HG03457 (cell line): ENCODE data around the gene SLAMF6.
"Not testable (repeated sequence)": the region's sequence is repeated elsewhere in the genome, so short reads cannot be mapped to it uniquely, and the experiment has no call there.

Experiments used
- ATAC-seq: cut with Tn5 transposase; IDR thresholded peaks from one replicate; pipeline ENCODE4 v1.9.1; 2021; ENCODE audit warnings: moderate number of reproducible peaks; ENCODE audit not compliant: unreplicated experiment

Gene SLAMF6

GRCh38 chr1:160517519-160517918 is 5.5 kb downstream of the SLAMF6 start:
- not testable (repeated sequence) for ATAC-seq

GRCh38 chr1:160515908-160516307 is 7.1 kb downstream of the SLAMF6 start:
- not testable (repeated sequence) for ATAC-seq

DNA sequence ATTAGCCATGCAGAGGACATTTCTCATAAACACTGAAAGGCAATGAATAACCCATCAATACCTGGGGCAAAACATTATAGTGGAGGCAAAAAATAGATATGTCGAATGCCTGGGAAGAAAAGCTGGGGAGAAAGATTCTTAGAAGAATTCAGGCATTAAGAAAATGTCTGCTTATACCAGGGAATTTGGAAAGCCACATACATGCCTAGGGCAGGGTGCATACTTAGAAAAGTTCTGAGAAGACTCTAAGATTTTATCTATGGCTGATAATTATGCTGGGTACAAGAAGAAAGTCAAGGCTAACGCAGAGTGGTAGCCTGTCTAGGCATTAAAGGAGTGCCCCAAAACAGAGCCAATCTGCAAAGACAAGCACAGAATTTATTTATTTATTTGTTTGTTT is 18.4 kb downstream of the SLAMF6 start:
- no peak for ATAC-seq

GRCh38 chr1:160503087-160503486 is 20.0 kb downstream of the SLAMF6 start:
- no peak for ATAC-seq

DNA sequence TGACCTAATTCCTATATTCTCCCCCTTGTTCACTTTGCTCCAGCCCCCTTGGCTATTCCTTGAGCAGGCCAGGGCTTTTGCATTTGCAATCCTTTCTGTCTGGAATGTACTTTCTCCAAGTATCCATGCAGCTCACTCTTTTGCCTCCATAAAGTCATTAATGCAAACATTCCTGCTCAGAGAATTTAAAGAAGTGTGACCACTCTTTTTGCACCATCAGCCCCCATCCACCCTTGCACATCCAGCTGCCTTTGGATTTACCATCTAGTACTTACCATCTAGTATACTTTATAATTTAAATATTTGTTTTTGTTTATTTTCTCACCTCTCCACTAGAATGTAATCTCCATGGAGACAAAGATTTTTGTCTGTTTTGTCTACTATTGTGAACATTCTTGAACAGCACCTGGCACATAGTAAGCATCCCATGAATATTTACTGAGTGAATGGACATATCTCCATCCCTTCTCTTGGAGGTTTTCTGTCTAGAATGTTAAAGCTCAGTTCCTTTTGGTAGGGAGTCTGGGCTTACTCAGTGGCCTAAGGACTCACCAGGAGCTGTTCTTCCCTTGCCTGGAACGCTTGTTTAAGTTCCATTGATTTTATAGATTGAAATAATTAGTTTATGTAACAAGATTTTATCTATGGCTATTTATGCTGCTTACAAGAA is 22.6 kb downstream of the SLAMF6 start:
- no peak for ATAC-seq

DNA sequence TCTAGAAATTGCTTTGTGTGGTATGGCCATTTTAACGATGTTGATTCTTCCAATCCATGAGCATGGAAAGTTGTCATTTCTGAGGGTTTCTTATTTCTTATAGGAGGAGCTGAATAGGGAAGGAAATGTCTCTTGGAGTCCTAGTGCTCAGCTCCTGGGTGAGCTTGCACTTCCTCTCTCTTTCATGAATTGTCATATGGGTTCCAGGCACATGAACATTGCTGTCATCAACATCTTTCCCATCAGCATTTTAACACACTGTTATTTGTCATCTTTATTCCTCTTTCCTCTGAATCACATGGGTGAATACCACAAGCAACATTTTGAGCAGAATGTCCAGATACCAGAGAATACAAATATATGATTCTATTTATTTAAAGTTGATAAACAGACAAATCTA is 23.4 kb downstream of the SLAMF6 start:
- ATAC-seq, result no peak

DNA sequence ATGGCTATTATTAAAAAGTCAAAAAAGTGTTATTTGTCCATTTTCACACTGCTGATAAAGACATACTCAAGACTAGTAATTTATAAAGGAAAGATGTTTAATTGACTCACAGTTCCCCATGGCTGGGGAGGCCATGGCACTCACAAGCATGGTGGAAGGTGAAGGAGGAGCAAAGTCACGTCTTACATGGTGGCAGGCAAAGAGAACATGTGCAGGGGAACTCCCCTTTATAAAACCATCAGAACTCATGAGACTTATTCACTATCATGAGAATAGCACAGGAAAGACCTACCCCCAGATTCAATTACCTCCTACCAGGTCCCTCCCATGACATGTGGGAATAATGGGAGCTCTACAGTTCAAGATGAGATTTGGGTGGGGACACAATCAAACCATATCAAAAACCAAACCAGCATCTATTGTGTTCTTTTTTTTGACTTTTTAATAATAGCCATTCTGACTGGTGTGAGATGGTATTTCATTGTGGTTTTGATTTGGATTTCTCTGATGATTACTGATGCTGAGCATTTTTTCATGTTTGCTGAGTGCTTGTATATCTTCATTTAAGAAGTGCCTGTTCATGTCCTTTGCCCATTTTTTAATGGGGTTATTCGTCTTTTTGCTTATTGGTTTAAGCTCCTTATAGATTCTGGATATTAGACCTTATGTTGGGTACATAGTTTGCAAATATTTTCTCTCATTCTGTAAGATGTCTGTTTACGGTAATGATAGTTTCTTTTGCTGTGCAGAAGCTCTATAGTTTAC is 24.6 kb downstream of the SLAMF6 start:
- ATAC-seq, result not testable (repeated sequence)

- ATAC-seq, result no peak
Measured at GRCh38 chr1:160496334-160496733, 26.7 kb downstream of the SLAMF6 start.

DNA sequence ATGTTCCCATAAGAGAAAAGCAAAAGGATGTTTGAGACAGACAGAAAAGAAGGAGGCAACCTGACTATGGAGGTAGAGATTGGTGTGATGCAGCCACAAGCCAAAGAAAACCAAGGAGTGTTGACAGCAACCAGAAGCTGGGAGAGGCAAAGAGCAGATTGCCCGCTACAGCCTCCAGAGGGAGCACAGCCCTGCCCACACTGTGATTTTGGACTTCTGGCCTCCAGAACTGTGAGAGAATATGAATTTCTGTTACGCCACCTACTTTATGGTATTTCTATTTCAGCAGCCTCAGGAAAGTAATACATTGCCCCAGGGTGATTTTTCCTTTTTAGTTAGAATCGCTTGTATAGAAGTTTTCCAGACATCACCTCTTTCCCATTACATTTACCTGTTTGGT is 28.4 kb downstream of the SLAMF6 start:
- ATAC-seq, result no peak

- ATAC-seq, result no peak
Measured at GRCh38 chr1:160492617-160493016, 30.4 kb downstream of the SLAMF6 start.

GRCh38 chr1:160491981-160492380 is 31.1 kb downstream of the SLAMF6 start:
- no peak for ATAC-seq

DNA sequence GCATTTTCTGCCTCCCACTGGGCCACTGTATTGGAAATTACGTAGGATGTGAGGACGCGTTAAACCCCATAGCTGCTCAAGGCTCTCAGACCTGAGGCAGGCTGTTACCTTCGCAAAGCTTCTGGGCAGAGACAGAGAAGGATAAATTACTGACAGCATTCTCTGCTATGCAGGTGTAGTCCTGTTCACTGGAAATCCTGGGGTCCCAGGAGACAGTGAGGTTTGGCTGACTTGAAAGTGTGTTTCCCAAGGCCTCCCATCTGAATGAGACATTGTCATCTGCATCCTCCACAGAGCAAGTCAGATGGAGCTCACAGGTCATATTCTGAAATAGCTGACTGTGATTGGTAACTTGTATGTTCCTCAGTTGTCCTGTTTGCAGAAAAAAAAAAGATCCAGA is 32.0 kb downstream of the SLAMF6 start:
- no peak for ATAC-seq

GRCh38 chr1:160489513-160490261 is 33.4 kb downstream of the SLAMF6 start:
- ATAC-seq, result no peak

DNA sequence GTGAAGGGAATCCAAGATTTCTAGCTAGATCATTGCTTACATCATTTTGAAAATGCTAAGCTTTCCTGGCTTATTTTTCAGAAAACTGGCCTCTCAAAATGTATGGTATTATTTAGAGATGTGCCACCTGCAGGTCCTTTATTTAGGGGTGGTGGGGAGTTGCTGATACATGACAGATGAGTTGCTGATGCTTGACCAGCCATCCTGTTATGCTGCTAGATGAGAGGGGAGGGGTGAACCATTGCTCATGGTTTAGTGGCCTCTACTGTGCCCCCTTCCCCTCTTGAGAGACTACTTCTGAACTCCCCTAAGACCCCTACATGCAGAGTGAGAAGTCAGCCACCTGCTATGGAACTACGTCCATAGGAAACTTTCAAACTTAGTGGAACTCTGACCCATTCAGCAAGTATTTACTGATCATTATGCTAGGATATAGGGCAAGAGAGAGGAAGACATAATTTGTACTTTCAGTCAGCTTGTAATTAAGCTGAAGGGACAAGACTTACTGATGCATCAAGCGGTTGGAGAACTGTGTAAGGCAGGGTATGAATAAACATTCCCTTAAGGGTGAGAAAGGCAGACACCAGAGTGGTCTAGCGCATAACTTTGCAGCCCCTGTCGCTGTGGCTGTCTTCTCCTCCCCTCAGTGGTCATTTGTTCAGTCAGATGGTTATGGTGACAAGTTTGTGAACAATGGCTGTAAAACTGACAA is 34.6 kb downstream of the SLAMF6 start:
- ATAC-seq, result no peak

GRCh38 chr1:160486453-160486852 is 36.6 kb downstream of the SLAMF6 start:
- ATAC-seq, result no peak

- ATAC-seq, result no peak
Measured at GRCh38 chr1:160483505-160484185, 39.4 kb downstream of the SLAMF6 start.

GRCh38 chr1:160481979-160482596 is 41.0 kb downstream of the SLAMF6 start:
- ATAC-seq, result no peak

- ATAC-seq, result not testable (repeated sequence)
Measured at GRCh38 chr1:160480781-160481180, 42.3 kb downstream of the SLAMF6 start.

- ATAC-seq, result not testable (repeated sequence)
Measured at GRCh38 chr1:160479091-160479490, 44.0 kb downstream of the SLAMF6 start.
